ENCODE data around the gene XKRX.

XKRX gene

GRCh38 chrX:100895365-100896075 lies 33.2 kb downstream of the XKRX start:
- peak in 1 of 56 donors; percentile 2 for DNase-seq

DNA sequence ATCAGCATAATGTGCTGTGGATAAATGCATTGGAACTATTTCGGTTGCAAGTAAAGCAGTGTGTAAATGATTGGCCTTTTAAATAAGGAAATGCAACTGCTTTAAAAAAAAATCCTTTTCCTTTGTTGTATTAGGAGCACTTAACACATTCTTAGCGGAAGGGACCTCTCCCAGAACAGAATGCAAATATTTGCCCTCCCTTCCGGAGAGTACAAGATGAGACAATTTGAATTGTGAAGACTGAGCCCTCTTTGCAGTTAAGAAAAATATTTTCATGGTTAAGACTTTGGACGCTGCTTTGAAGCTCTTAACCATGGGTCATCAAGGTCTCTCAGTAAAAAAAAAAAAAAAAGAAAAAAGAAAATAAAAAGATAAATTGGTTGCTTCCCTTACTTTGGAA lies 45.1 kb downstream of the XKRX start:
- DNase-seq = no peak

DNA sequence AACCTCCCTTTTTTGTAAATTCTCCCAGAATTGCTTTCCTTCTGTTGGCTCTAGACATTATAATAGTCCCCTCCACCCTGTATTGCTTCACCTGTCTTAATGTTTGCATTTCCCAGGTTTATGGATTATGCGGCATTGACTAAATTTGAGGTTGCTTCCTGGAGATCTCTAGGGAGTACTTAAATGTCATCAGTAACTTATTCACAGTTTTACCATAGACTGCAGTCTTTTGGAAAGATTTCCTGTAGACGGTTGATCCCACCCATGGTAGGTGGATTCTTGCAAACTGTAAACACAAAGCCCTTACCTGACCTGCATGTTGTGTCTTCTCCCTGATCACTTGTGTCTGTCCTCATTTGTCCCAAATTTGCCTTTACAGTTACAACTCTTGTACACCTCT lies 48.3 kb downstream of the XKRX start:
- no peak for DNase-seq

GRCh38 chrX:100874325-100874724 lies 54.4 kb downstream of the XKRX start, which contains the start of gene NOX1:
Gene NOX1 (minus strand): TSS chrX:100874359. CDS start chrX:100874139, 220 bp downstream.
- no peak for DNase-seq

DNA sequence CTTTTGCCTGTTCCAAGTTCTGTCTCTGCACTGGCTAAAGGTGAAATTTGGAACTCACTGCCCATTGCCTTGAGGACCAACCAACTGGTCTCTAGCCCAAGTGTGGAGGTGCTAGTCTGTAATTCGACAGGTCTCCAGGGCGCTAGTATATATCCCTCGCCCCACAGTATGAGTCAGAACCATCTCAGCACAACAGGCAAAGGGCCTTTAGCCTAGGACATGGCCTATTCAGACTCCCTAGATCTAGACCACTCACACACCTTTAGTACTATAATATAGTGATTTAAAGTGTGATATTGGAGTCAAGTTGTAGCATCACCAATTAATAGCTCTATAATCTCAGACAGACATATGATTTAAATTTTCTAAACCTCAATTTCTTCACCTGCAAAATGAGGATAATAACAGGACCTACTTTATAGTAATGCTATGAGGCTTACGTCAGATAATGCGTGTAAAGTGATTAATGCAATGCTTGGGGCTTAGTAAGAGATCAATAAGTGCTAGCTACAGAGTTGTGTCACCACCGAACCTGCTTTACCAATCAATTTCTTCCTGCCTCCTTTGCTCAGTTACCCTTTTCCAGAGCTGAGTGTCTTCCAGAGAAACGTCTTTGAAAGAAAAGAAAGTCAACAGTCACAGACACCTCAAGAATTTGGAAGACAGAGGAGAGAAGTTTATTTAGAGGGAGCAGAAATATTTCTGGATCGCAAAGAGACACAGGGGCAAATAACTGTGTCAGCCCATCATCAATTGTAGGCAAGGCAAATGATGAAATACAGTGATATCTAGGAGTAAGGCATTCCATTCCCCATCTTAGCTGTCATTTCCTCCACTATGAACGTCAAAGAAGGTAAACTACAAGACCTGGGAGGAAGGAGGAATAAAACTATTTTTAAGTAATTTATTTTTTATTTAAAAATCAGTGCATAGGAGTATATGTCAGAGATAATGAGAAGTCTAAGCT lies 56.8 kb downstream of the XKRX start:
- no peak for DNase-seq

GRCh38 chrX:100870527-100870926 lies 58.2 kb downstream of the XKRX start:
- DNase-seq = no peak

DNA sequence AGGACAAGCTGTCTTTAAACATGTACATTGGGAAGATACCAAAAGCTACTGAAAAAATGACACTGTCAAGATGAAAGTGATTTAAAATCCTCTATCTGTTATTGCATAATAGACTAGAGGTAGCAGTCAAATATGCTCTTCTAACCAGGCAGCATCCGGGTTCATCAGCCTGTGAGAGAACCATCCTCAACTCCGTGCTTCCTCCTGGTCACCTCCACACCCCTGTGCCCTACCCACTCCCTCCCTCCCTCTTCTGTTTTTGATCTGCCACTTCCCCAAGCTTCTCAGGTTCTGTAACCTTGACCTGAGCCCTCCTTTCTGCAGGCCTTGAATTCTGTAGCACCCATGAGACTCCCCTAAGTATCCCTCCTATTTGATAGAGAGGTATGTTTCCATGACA lies 60.4 kb downstream of the XKRX start:
- DNase-seq = no peak

DNA sequence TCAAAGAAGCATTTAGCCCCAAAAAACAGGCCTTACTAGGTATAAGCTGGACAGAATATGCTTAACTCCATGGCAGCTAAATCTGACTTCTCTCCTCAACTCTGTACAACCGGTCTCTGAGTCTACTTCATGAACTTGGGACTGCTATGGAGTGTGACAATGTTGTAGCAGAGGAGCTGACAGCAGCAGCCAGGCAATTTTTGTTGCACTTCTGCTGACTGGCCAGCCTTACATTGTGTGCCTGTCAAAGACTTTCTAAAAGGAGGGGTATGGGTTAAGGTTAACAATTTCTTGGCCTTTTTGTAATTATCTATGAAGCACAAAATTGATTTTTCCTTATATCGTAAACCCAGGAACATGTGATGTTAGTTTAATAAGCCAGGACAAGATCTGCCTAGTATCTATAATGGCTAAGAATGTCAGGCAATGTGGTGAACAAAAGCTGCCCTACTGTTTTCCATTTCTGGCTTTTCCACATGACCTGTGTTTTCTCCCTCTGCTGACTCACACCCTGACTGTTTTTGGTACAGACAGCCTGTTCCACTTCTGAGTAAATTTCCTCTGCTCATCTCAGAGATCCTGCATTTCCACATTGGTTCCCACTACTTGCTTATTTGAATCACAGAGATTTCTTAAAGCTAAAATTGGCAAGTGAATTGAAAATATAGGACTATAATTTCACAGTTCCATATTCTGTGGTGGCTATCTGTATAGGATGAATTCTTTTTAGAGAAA lies 63.9 kb downstream of the XKRX start:
- peak in 8 of 56 donors; percentile 0 to 6 (median 3) for DNase-seq
